Lung (tissue), 12 donors: ENCODE data around the gene OR1N1. TPM values are rescaled to one million over a fixed set of nuclear protein-coding genes. Genes with fewer than 3 reads are reported as not detected.
"Not testable (repeated sequence)": the region's sequence is repeated elsewhere in the genome, so short reads cannot be mapped to it uniquely, and the experiment has no call there.

Experiments
- ATAC-seq: fragments of 200-7000 bp; cut with Tn5 transposase; one replicate; pipeline ENCODE4 v1.9.1; 2020; ENCODE audit warnings: moderate number of reproducible peaks; ENCODE audit not compliant: insufficient read depth, low FRiP score
- DNase-seq, 3 donors: peaks; one replicate each; pipeline ENCODE4 v3.0.0-alpha.2; 2013 to 2017
- H3K27ac ChIP-seq, 2 donors: one replicate each; pipeline ENCODE4 v1.5.1; 2013; ENCODE audit warnings: mild to moderate bottlenecking in 2 of 2, moderate library complexity in 2 of 2, control low read depth in 1 of 2, inconsistent platforms in 1 of 2, low read depth in 1 of 2, low read length in 1 of 2
- H3K27me3 ChIP-seq, 3 donors: one replicate each; pipeline ENCODE4 v1.5.1; 2013; ENCODE audit warnings: low read length in 2 of 3; ENCODE audit not compliant: control insufficient read depth in 3 of 3, insufficient read depth in 3 of 3
- H3K36me3 ChIP-seq, 4 donors: one replicate each; pipeline ENCODE4 v1.5.1; 2013; ENCODE audit warnings: low read length in 4 of 4, mild to moderate bottlenecking in 1 of 4, moderate library complexity in 1 of 4; ENCODE audit not compliant: control insufficient read depth in 4 of 4, insufficient read depth in 4 of 4
- H3K4me1 ChIP-seq, 5 donors: one replicate each; pipeline ENCODE4 v1.5.1; 2013; ENCODE audit warnings: low read length in 5 of 5, mild to moderate bottlenecking in 2 of 5, moderate library complexity in 1 of 5; ENCODE audit not compliant: control insufficient read depth in 5 of 5, insufficient read depth in 5 of 5
- H3K4me3 ChIP-seq: one replicate; pipeline ENCODE4 v1.5.1; 2013; ENCODE audit warnings: mild to moderate bottlenecking, control low read depth, moderate library complexity
- H3K9ac ChIP-seq, 2 donors: one replicate each; pipeline ENCODE4 v1.5.1; 2013; ENCODE audit warnings: low read length in 2 of 2, control low read depth in 1 of 2; ENCODE audit not compliant: insufficient read depth in 1 of 2
- H3K9me3 ChIP-seq, 4 donors: one replicate each; pipeline ENCODE4 v1.5.1; 2013; ENCODE audit warnings: low read length in 3 of 4, mild to moderate bottlenecking in 1 of 4, moderate library complexity in 1 of 4; ENCODE audit not compliant: control insufficient read depth in 4 of 4, insufficient read depth in 3 of 4
- WGBS, 2 donors: extraction: QIAGEN DNeasy Blood & Tissue Kit; methylation state at CpG; one replicate each; pipeline ENCODE4 v1.1.7; 2013; 5-methylcytosine and 5-hydroxymethylcytosine counted together
- polyA plus RNA-seq, 2 donors: library from polyadenylated mRNA; stranded (reverse); fragments of 200-250 nt; gene quantifications; one replicate each; pipeline ENCODE4 v1.2.1, GENCODE V29; 2013
- total RNA-seq, 2 donors: library from RNA; depleted of rRNA in 1 of 2; stranded (reverse); fragments of >200 nt in 1 of 2; gene quantifications; one replicate each; pipeline ENCODE4 v1.2.1, GENCODE V29; 2014 to 2021
- TF ChIP-seq, protein P1 (sequence below): IDR thresholded peaks from 2 replicates; pipeline ENCODE4 v1.5.1; 2012; ENCODE audit warnings: mild to moderate bottlenecking; ENCODE audit errors: control extremely low read depth, extremely low read depth
- donor health status: control.
- donor health status: control.
- donor health status: Bipolar disorder and iron deficiency.
- donor health status: healthy.
- donor health status: DM: yes; HTN: yes; CAD: no.

Gene OR1N1
- total and polyA plus RNA-seq, 4 donors = not detected

DNA sequence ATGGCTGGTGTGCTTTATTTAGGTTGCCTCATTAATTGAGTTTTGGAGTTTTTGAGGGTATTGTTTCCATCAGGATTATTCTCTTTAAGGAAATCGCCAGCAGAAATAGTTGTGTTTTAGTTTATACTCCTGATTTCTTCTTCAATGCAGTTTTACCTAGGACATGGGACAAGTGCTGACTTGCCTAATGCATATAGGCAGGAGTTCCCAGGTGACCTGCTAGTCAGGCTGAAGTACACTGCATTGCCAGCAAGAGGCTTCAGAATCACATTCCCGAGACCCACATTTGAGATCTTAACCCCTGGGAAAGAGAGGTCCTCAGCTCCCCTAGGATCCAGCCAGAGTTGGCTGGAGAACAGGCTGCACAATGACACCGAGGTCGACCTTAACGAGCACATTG, 24.3 kb upstream of the OR1N1 start:
- ATAC-seq (no peak), DNase-seq (no peak)
- H3K4me1 ChIP-seq = no peaks in the 10 kb centered on the region
- no peak overlapping the region for H3K27ac ChIP-seq
- no peaks in the 10 kb centered on the region for H3K36me3 ChIP-seq
- H3K9ac ChIP-seq = no peak overlapping the region
- H3K4me3 ChIP-seq = no peak overlapping the region
- 78 to 81% methylated on average over 5 of the region's 5 CpGs for WGBS, 2 donors
- H3K9me3 ChIP-seq = peaks cover 0 to 8% (median 0%) of the 10 kb centered on the region in 4 donors
- TF ChIP-seq, protein P1, sequence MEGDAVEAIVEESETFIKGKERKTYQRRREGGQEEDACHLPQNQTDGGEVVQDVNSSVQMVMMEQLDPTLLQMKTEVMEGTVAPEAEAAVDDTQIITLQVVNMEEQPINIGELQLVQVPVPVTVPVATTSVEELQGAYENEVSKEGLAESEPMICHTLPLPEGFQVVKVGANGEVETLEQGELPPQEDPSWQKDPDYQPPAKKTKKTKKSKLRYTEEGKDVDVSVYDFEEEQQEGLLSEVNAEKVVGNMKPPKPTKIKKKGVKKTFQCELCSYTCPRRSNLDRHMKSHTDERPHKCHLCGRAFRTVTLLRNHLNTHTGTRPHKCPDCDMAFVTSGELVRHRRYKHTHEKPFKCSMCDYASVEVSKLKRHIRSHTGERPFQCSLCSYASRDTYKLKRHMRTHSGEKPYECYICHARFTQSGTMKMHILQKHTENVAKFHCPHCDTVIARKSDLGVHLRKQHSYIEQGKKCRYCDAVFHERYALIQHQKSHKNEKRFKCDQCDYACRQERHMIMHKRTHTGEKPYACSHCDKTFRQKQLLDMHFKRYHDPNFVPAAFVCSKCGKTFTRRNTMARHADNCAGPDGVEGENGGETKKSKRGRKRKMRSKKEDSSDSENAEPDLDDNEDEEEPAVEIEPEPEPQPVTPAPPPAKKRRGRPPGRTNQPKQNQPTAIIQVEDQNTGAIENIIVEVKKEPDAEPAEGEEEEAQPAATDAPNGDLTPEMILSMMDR = no peak
- H3K27me3 ChIP-seq = no peaks in the 10 kb centered on the region

DNA sequence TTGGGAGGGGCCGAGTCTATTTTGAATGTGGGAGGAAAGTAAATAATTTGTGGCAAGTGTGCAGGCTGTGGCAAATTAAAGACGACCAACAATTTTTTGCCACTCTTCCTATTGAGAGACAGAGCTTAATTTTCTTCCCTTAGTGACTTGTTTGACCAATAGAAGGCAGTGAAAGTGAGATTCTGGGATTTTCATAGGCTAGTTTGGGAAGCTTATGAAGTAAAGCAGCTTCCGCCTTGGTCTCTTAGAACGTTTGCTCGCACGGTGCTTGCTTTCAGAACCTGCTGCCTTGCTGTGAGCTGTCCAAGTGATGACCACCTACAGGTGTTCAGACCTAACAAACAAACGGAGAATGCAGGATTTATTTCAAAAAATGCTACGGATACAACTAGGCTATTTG, 19.1 kb upstream of the OR1N1 start:
- H3K9me3 ChIP-seq = peaks cover 0 to 3% (median 0%) of the 10 kb centered on the region in 4 donors
- no peaks in the 10 kb centered on the region for H3K27me3 ChIP-seq
- H3K4me1 ChIP-seq = no peaks in the 10 kb centered on the region
- WGBS, 2 donors = 63 to 67% methylated on average over 8 of the region's 8 CpGs
- no peak for ATAC-seq
- TF ChIP-seq, protein P1 = no peak
- no peak for DNase-seq
- no peak overlapping the region for H3K9ac ChIP-seq
- no peak overlapping the region for H3K27ac ChIP-seq
- no peaks in the 10 kb centered on the region for H3K36me3 ChIP-seq
- H3K4me3 ChIP-seq = no peak overlapping the region

DNA sequence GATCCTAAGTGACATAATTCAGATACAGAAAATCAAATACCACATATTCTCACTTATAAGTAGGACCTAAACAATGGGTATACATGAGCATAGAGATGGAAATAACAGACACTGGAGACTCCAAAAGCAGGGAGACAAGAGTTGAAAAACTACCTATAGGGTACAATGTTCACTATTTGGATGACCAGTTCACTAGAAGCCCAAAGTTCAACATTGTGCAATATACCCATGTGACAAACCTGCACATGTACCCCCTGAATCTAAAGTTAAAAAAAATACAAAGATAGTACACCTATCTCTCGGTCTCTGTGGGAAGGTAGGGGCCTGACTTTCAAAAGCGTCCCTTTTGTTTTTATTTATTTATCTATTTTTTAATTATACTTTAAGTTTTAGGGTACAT, 11.7 kb upstream of the OR1N1 start:
- H3K4me3 ChIP-seq = no peak overlapping the region
- no peaks in the 10 kb centered on the region for H3K36me3 ChIP-seq
- TF ChIP-seq, protein P1 = no peak
- H3K9me3 ChIP-seq = no peaks in the 10 kb centered on the region
- H3K4me1 ChIP-seq = no peaks in the 10 kb centered on the region
- H3K9ac ChIP-seq = no peak overlapping the region
- 70 to 72% methylated on average over 2 of the region's 2 CpGs for WGBS, 2 donors
- no peak overlapping the region for H3K27ac ChIP-seq
- H3K27me3 ChIP-seq = no peaks in the 10 kb centered on the region
- DNase-seq (no peak), ATAC-seq (no peak)

DNA sequence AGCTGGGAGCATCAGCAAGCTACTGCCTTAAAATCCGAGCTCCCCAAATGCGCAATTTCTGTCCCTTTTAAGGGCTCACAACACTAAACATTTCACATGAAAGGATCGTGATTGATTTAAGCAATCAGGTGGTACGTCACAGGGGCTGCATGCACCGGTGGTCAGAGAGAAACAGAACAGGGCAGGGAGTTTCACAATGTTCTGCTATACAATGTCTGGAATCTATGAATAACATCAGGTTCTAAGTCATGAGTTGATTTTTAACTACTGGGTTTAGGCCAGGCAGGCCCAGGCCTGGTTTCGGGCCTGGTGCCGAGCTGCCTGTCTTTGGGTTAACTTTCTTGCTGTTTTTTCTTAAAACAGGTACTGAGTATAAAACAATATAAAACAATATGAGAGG, 10.0 kb upstream of the OR1N1 start:
- not testable (repeated sequence) for H3K9ac ChIP-seq, H3K27me3 ChIP-seq, H3K9me3 ChIP-seq, ATAC-seq, DNase-seq, H3K27ac ChIP-seq, H3K4me1 ChIP-seq, H3K36me3 ChIP-seq, H3K4me3 ChIP-seq
- WGBS, 2 donors = 68 to 84% methylated on average over 7 of the region's 7 CpGs
